HPDE6-E6E7 (cell line): ENCODE data around the gene SCLT1.

ENCODE experiments used
- DNase-seq: peaks from one replicate; pipeline ENCODE4 v3.0.0; 2011; ENCODE audit warnings: missing footprints; ENCODE audit errors: extremely low spot score

SCLT1 gene

DNA sequence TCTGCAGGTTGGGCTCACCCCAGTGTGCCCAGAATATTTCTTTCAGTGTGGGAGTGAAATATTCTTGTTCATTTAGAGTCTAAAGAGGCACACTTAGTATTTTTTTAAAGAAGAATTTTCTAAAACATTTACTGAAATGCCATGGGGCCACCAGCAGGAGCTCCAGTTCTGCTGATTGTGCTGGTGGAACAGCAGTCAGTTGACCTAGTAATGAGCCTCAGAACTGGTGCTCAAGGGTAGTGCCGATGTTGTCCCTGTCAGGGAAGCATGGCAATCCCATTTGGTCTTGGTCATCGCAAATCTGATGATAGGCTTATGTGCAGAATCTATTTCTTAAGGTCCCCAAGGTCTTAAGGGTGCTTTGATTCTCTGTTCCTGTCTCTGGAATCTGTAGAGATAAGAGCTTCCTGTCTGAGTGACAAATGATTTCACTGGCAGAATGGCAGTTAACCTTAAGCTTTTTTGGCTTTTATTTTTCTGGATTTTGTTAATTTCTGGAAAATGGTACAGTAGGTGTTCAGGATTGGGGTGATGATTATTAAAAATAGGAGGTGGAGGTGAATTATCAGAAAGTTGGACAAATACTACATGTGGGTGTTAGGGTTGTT lies 252.5 kb downstream of the SCLT1 start:
- DNase-seq, result no peak

DNA sequence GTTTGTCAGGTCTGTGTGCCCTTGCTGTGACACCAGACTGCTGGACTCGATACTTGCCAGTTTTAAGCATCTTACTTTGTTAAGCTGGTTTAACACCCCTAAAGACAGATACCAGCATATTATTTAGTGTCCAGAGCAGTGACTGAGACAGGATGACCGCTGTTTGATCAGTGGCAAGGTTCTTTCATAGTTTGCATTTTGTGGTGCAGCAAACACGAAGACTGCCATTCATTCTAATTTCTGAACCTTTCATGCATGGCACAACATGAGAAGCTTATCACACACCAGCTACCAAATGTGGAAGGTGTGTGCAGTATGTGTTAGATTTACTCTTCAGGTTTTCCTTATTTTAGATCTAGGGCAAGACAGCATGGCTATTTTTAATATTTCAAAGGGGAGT lies 255.7 kb downstream of the SCLT1 start:
- no peak for DNase-seq

DNA sequence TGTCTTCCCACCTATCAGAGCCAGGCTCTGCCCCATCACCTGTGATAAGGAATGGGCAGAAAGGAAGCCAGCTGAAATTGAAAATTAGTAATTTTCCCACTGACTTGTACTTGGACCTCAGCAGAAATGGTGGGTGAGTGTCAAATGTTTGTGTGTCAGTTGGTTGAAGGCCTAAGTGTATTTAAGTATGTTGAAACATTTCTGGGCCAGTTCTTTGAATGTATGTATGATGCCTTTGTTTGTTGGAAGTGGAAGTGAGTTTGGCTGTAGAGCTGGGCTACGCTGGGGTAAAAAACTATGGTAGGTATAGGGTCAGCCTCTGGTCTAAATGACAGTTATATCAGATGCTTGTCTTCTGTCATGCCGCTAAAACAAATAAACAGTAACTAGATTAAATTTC lies 256.1 kb downstream of the SCLT1 start:
- no peak for DNase-seq

DNA sequence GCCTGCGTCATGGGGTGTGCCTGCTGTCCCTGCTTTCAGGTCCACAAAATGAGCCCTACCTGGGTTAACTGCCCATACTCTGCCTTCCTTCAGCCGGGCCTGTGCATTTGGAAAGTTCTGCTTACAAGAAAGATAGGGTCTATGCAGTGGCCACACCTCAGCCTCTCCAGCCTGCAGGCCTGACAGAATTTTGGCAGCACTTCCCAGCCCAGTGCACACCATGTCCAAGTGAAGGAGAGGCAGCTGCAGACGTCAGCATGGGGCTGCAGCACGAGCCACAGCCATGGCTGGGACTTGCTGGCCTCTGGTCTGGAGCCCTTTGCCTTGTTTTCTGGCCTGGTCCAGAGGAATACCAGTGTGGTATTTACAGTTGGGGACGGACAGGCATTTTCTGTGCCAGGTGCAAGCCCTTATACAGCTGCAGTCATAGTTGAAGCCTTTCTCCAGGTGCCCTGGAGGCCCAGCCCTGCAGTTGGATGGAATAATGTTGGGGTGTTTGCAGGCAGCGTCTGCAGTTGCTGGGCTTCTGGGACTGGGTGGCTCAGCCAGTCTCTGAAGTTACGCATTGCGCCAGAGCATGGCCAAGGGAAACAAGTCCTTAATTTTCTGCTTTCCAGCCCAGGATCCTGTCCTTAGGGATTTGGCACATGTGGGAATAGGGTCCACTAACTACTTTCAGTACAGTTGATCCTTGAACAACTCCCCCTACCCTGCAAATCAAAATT lies 257.7 kb downstream of the SCLT1 start:
- DNase-seq, result no peak
